ENCODE measurements around the gene ABCC1.
"Not testable (repeated sequence)": the region's sequence is repeated elsewhere in the genome, so short reads cannot be mapped to it uniquely, and the experiment has no call there.

The ABCC1 gene

GRCh38 chr16:16143931-16144330 is 194.5 kb downstream of the ABCC1 start:
- DNase-seq (ENCODE audit: low read depth), result no peak
- no peak for TF ChIP-seq CTCF (IDR thresholded peaks at IDR 0.05; ENCODE audit: control insufficient read depth, insufficient read depth, low read depth, low read length, missing control alignments)

GRCh38 chr16:16144416-16144815 is 195.0 kb downstream of the ABCC1 start:
- TF ChIP-seq CTCF (IDR thresholded peaks at IDR 0.05; ENCODE audit: control insufficient read depth, insufficient read depth, low read depth, low read length, missing control alignments), result no peak
- no peak for DNase-seq (ENCODE audit: low read depth)
- H3K4me3 ChIP-seq (ENCODE audit: control insufficient read depth, low read depth, low read length), result no peak overlapping the region

More at GRCh38 chr16:16143931-16144330, 194.5 kb downstream of the ABCC1 start:
- H3K4me3 ChIP-seq (ENCODE audit: control insufficient read depth, low read depth, low read length), result no peak overlapping the region

GRCh38 chr16:16145286-16145685 is 195.9 kb downstream of the ABCC1 start:
- TF ChIP-seq CTCF (IDR thresholded peaks at IDR 0.05; ENCODE audit: control insufficient read depth, insufficient read depth, low read depth, low read length, missing control alignments), result no peak
- no peak for DNase-seq (ENCODE audit: low read depth)
- no peak overlapping the region for H3K4me3 ChIP-seq (ENCODE audit: control insufficient read depth, low read depth, low read length)

- no peak for TF ChIP-seq CTCF (IDR thresholded peaks at IDR 0.05; ENCODE audit: control insufficient read depth, insufficient read depth, low read depth, low read length, missing control alignments)
- DNase-seq (ENCODE audit: low read depth), result no peak
These were observed 197.2 kb downstream of the ABCC1 start for GRCh38 chr16:16146380-16147315.

GRCh38 chr16:16147316-16147999 is 198.0 kb downstream of the ABCC1 start:
- H3K4me3 ChIP-seq (ENCODE audit: control insufficient read depth, low read depth, low read length), result no peak overlapping the region
- TF ChIP-seq CTCF (IDR thresholded peaks at IDR 0.05; ENCODE audit: control insufficient read depth, insufficient read depth, low read depth, low read length, missing control alignments), result no peak
- DNase-seq (ENCODE audit: low read depth), result no peak

More at GRCh38 chr16:16146380-16147315, 197.2 kb downstream of the ABCC1 start:
- no peak overlapping the region for H3K4me3 ChIP-seq (ENCODE audit: control insufficient read depth, low read depth, low read length)

- DNase-seq (ENCODE audit: low read depth); H3K4me3 ChIP-seq (ENCODE audit: control insufficient read depth, low read depth, low read length): not testable (repeated sequence)
These were observed 198.7 kb downstream of the ABCC1 start for GRCh38 chr16:16148000-16148599.
